Upper lobe of right lung (tissue), 1 donor: ENCODE results near the gene SLC48A1. TPM values are rescaled to one million over a fixed set of nuclear protein-coding genes. Genes with fewer than 3 reads are reported as not detected.

Experiments
- ATAC-seq: fragments of 200-7000 bp; cut with Tn5 transposase; one replicate; pipeline ENCODE4 v1.9.1; 2020; ENCODE audit warnings: mild to moderate bottlenecking, moderate library complexity
- DNase-seq: peaks from one replicate; pipeline ENCODE4 v3.0.0-alpha.2; 2020
- H3K27ac ChIP-seq: fragments of 200-600 bp; one replicate; pipeline ENCODE4 v1.8.0; 2022
- H3K27me3 ChIP-seq: fragments of 200-600 bp; one replicate; pipeline ENCODE4 v1.8.0; 2022; ENCODE audit warnings: mild to moderate bottlenecking
- H3K36me3 ChIP-seq: fragments of 200-600 bp; one replicate; pipeline ENCODE4 v1.8.0; 2022
- H3K4me1 ChIP-seq: fragments of 200-600 bp; one replicate; pipeline ENCODE4 v1.8.0; 2022
- H3K4me3 ChIP-seq: fragments of 200-600 bp; one replicate; pipeline ENCODE4 v1.8.0; 2022; ENCODE audit warnings: mild to moderate bottlenecking
- H3K9me3 ChIP-seq: fragments of 200-600 bp; one replicate; pipeline ENCODE4 v1.8.0; 2022
- CTCF ChIP-seq: fragments of 200-600 bp; IDR thresholded peaks from one replicate; pipeline ENCODE4 v1.8.0; 2022; ENCODE audit warnings: antibody characterized with exemption
- intact Hi-C: fragments of 100-400 bp; cut with DNase I; formaldehyde crosslinking; loops from one replicate; pipeline ENCODE4 v1.11.0; 2022
- total RNA-seq: library from RNA; stranded (reverse); fragmentation: NEBNext Ultra II Directional; extraction: Animal tissue kit (Norgen Biotek cat#: 25700); gene quantifications from one replicate; pipeline ENCODE4 v1.2.1, GENCODE V29; 2021
- donor health status: DM: no; HTN: yes; CAD: no; lungs with severe emphysema.

The SLC48A1 gene
- total RNA-seq, 1 donor from 2014 or later: 40.9 TPM

- DNase-seq (no peak), ATAC-seq (no peak)
- no peak for TF ChIP-seq CTCF
- H3K4me1 ChIP-seq: peaks cover 23% of the 10 kb centered on the region
- H3K4me3 ChIP-seq: no peak overlapping the region
- H3K27ac ChIP-seq: no peak overlapping the region
- H3K27me3 ChIP-seq: no peaks in the 10 kb centered on the region
- peaks cover 10% of the 10 kb centered on the region for H3K36me3 ChIP-seq
- H3K9me3 ChIP-seq: no peaks in the 10 kb centered on the region
- intact Hi-C loops: no loop called here
Measured at GRCh38 chr12:47744778-47745436, 28.1 kb upstream of the SLC48A1 start.

GRCh38 chr12:47745485-47746041 is 27.5 kb upstream of the SLC48A1 start:
- H3K9me3 ChIP-seq: no peaks in the 10 kb centered on the region
- H3K36me3 ChIP-seq: peaks cover 16% of the 10 kb centered on the region
- H3K4me3 ChIP-seq: no peak overlapping the region
- H3K27ac ChIP-seq: no peak overlapping the region
- no peak for TF ChIP-seq CTCF
- no peaks in the 10 kb centered on the region for H3K27me3 ChIP-seq
- H3K4me1 ChIP-seq: peaks cover 17% of the 10 kb centered on the region
- intact Hi-C loops: no loop called here
- no peak for DNase-seq
- no peak for ATAC-seq

GRCh38 chr12:47746073-47746472 is 27.0 kb upstream of the SLC48A1 start:
- ATAC-seq (no peak), DNase-seq (no peak)
- no peak for TF ChIP-seq CTCF
- intact Hi-C loops: no loop called here
- Histone ChIP-seq H3K4me3 (no peak overlapping the region), H3K36me3 (peaks cover 19% of the 10 kb centered on the region), H3K4me1 (peaks cover 12% of the 10 kb centered on the region), H3K27ac (no peak overlapping the region), H3K9me3 (no peaks in the 10 kb centered on the region), H3K27me3 (no peaks in the 10 kb centered on the region)

- Histone ChIP-seq H3K4me3 (no peak overlapping the region), H3K4me1 (peaks cover 7% of the 10 kb centered on the region), H3K27ac (no peak overlapping the region), H3K27me3 (no peaks in the 10 kb centered on the region), H3K36me3 (peaks cover 22% of the 10 kb centered on the region), H3K9me3 (no peaks in the 10 kb centered on the region)
- intact Hi-C loops: no loop called here
- ATAC-seq (no peak), DNase-seq (no peak)
- no peak for TF ChIP-seq CTCF
Measured at GRCh38 chr12:47746523-47746922, 26.5 kb upstream of the SLC48A1 start.

GRCh38 chr12:47747126-47747525 is 25.9 kb upstream of the SLC48A1 start:
- ATAC-seq: no peak
- no peak for DNase-seq
- H3K27ac ChIP-seq: no peak overlapping the region
- H3K9me3 ChIP-seq: no peaks in the 10 kb centered on the region
- H3K27me3 ChIP-seq: no peaks in the 10 kb centered on the region
- TF ChIP-seq CTCF: no peak
- intact Hi-C loops: no loop called here
- no peak overlapping the region for H3K4me3 ChIP-seq
- peaks cover 4% of the 10 kb centered on the region for H3K4me1 ChIP-seq
- H3K36me3 ChIP-seq: peaks cover 22% of the 10 kb centered on the region
